Left lobe of liver (tissue), 2 donors: ENCODE results near the gene PANK4. TPM values are rescaled to one million over a fixed set of nuclear protein-coding genes. Genes with fewer than 3 reads are reported as not detected.
A peak's percentile ranks its signal among the peaks of the same experiment; 100 is the strongest.
"Not testable (repeated sequence)": the region's sequence is repeated elsewhere in the genome, so short reads cannot be mapped to it uniquely, and the experiment has no call there.

Experiments used
- ATAC-seq: fragments of 200-7000 bp; cut with Tn5 transposase; one replicate; pipeline ENCODE4 v1.9.1; 2020; ENCODE audit warnings: mild to moderate bottlenecking, moderate library complexity
- DNase-seq: peaks from one replicate; pipeline ENCODE4 v3.0.0-alpha.2; 2020; ENCODE audit warnings: low spot score
- total RNA-seq: library from RNA; stranded (reverse); gene quantifications from one replicate; pipeline ENCODE4 v1.2.1, GENCODE V29; 2021
- donor health status: DM: no; HTN: no; CAD: no; lungs with moderate emphysema.
- donor health status: DM: no; HTN: yes; CAD: no.

PANK4 gene
- total RNA-seq, 1 donor from 2014 or later: 15.4 TPM

- DNase-seq (no peak), ATAC-seq (no peak)
These were observed 33.3 kb upstream of the PANK4 start for GRCh38 chr1:2559509-2560298.

- no peak for DNase-seq
- ATAC-seq: no peak
These were observed 32.5 kb upstream of the PANK4 start for GRCh38 chr1:2558861-2559260.

DNA sequence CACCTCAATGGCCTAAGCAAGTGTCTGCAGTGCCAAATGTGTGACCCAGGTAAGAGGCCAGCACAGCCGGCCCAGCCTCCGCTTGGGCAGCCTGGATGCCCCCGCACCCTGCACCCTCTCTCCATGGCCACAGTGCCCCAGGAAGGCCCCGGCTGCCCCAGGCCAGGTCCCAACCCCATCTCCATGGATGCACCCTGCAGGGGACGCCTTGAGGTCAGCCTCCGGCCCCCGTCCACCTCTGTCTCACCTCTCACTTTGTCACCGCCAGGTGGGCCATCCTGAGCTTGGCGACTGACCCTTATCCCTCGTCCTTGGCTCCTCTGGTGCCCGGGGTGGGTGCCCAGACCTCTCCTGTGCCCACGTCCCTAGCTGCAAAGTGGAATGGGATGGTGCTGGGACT is 32.0 kb upstream of the PANK4 start:
- no peak for ATAC-seq
- no peak for DNase-seq

GRCh38 chr1:2557482-2558400 is 31.3 kb upstream of the PANK4 start:
- no peak for DNase-seq

DNA sequence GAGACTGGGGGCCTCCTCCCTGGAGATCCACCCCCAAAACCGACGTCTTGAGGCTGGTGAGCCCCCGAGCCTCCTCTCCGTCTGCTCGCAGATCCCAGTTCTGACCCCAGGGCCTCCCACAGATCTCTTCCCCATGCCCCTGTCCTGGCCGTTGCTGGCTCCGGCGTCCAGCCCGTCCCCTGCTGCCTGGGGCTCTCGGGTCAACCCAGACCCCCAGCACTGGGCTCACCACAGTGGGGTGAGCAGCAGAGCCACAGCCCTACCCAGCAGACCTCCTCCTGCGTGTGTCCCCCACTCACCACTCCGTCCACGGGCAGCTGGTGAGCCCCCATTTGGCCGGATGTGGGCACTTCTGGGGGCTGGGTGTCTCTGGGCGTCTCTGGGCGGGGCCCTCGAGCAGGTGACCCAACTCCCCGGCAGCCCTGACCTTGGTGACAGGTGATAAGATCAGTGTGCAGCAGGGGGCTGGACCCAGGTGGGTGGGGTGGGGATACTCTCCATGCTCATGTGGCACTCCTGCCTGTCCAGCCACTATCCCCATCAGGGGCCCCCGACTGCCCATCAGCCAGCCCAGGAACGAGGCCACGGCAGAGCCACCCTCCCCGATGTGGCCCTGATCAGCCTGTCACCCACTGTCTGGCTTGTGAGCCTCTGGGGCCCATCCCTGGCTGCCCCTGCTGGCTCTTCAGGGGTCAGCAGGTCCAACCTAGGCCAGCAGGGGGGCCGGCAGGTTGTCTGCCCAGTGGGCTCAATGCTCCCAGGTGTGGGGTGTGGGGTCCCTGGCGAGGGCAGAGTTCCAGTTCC is 30.5 kb upstream of the PANK4 start:
- ATAC-seq: peak; percentile 45

More at GRCh38 chr1:2557482-2558400, 31.3 kb upstream of the PANK4 start:
- ATAC-seq: peak; percentile 42

DNA sequence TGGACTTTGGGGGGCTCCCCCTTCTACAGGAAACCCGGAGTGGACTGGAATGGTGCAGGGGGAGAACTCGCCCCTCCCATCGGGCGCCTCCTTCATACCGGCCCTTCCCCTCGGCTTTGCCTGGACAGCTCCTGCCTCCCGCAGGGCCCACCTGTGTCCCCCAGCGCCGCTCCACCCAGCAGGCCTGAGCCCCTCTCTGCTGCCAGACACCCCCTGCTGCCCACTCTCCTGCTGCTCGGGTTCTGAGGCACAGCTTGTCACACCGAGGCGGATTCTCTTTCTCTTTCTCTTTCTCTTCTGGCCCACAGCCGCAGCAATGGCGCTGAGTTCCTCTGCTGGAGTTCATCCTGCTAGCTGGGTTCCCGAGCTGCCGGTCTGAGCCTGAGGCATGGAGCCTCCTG is 29.9 kb upstream of the PANK4 start, which contains the start of gene TNFRSF14:
Gene TNFRSF14 (plus strand): TSS at position 95 of the 401 bp plus-strand sequence. CDS start 294 bp downstream, at position 389.
- DNase-seq: no peak
- ATAC-seq: peak; percentile 63

More for the DNA sequence above, 30.5 kb upstream of the PANK4 start:
- no peak for DNase-seq

GRCh38 chr1:2555634-2556276 is 29.4 kb upstream of the PANK4 start:
- ATAC-seq: peak; percentile 57
- DNase-seq: peak; percentile 82

DNA sequence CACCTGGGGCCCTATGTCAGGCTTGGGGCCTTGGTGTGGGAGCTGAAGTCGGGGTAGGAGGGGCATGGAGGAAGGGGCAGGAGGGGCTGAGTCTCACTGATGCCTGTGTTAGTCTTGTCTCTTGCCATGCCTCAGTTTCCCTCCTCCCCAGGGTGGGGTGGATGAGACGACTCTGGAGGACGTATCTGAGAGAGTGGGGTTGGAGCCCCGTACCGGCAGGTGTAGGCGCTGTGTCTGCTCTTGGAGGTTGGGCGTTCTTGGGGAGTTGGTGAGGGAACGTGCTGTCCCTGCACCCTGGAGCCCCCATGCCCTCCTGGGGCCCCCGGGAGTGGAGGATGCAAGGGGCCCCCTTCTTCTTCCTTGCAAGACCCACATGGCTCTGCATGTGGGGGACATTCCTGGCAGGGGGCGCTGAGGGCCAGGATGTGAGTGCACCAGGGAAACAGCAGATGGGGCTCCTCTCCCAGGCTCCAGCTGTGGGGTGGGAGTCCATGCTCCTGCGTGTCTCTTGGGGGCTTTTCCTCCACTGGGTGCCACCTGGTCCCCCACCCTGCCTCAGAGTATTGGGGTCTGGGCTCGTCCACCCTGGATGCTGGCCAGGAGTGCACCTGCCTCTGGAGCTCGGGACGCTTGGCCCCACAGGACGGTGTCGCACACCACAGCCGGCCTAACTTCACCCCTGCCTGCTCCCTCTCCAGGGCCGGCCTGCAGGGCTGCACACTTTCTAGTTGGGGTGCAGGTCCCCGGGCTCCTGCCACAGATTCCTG is 28.4 kb upstream of the PANK4 start:
- ATAC-seq (peak; percentile 21), DNase-seq (no peak)

DNA sequence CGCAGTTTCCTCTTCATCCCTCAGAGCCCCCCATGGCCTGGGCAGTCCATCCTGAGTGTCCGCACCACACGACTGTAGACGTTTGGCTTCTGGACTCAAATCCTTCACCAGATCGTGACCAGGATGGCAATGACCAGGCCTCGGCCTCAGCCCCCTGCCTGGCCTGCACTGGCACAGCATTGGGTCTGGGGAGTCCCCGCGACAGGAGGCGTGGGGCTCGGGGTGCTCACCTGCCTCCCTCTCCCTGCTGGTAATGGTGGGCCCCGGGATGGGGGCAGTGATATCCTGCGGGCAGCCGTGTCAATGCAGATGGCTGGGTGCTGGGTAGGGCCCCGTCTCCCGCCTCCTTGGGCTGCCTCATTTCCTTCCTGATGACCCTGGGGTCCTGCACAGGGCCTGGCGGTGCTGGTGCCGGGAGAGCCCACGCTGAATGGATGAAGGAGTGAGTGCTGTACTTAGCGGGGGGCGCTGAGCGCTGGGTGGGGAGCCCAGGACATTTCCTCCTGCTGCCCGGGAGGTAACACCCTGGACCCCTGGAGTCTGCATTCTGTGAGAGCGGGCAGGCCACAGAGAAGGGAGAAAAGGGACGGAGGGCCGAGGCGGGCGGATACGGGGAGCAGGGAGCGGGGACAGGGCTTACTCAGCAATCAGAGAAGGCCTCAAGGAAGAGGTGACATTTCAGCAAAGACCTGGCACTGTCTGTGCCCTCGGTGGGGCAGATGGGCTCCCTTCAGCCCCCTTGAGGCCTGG is 27.6 kb upstream of the PANK4 start:
- ATAC-seq (no peak), DNase-seq (no peak)

- not testable (repeated sequence) for DNase-seq, ATAC-seq
These were observed 26.7 kb upstream of the PANK4 start for GRCh38 chr1:2553076-2553475.

DNA sequence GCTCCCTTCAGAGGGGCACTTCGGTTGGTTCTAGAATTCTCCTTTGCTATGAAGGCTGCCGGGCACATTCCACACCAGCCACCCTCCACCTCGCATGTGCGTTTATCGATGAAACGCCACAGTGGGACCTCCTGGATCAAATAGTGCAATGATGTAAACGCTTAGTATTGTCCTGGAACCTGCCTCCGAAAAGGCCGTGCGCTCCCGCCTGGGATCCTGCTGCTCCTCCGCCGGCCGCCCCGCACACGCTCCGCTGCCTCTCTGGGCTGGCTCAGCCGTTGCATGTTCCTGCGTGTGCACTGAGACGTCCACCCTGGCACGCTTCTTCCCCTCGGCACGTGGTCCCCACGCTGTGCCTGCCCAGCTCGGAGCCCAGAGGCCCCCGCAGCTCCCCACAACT is 25.8 kb upstream of the PANK4 start:
- ATAC-seq (no peak), DNase-seq (no peak)

GRCh38 chr1:2551544-2551943 is 25.1 kb upstream of the PANK4 start:
- not testable (repeated sequence) for DNase-seq

GRCh38 chr1:2550309-2550861 is 24.0 kb upstream of the PANK4 start:
- ATAC-seq, DNase-seq: not testable (repeated sequence)

More at GRCh38 chr1:2551544-2551943, 25.1 kb upstream of the PANK4 start:
- ATAC-seq: not testable (repeated sequence)

GRCh38 chr1:2549367-2550029 is 23.1 kb upstream of the PANK4 start:
- not testable (repeated sequence) for ATAC-seq, DNase-seq

GRCh38 chr1:2548068-2548589 is 21.7 kb upstream of the PANK4 start:
- DNase-seq (peak; percentile 88), ATAC-seq (peak; percentile 68)

GRCh38 chr1:2547210-2548067 is 21.0 kb upstream of the PANK4 start:
- DNase-seq: no peak
- no peak for ATAC-seq
